ENCODE results near the gene CDKAL1.

Gene CDKAL1

GRCh38 chr6:20808924-20809323, 274.7 kb downstream of the CDKAL1 start:
- Histone ChIP-seq H3K27me3 (ENCODE audit: insufficient read depth, poor library complexity, severe bottlenecking) (no peaks in the 10 kb centered on the region), H3K4me3 (replicated peaks; ENCODE audit: insufficient read depth, low read length) (no peak overlapping the region), H3K27ac (replicated peaks) (no peak overlapping the region)
- TF ChIP-seq CTCF (IDR thresholded peaks at IDR 0.05; ENCODE audit: insufficient read depth, low read length) (no peak), SPI1 (IDR thresholded peaks at IDR 0.05; ENCODE audit: borderline replicate concordance, low read depth) (no peak), POLR2AphosphoS5 (IDR thresholded peaks at IDR 0.05; ENCODE audit: low read depth) (no peak), REST (IDR thresholded peaks at IDR 0.05; ENCODE audit: insufficient replicate concordance, low read depth) (no peak), GABPA (IDR thresholded peaks at IDR 0.05; ENCODE audit: low read depth) (no peak)
- no peak for DNase-seq (ENCODE audit: low read depth in 1 of 2, low spot score in 1 of 2)

- H3K27me3 ChIP-seq (ENCODE audit: insufficient read depth, poor library complexity, severe bottlenecking), result no peaks in the 10 kb centered on the region
- H3K27ac ChIP-seq (replicated peaks), result no peak overlapping the region
- TF ChIP-seq POLR2AphosphoS5 (IDR thresholded peaks at IDR 0.05; ENCODE audit: low read depth) (no peak), REST (IDR thresholded peaks at IDR 0.05; ENCODE audit: insufficient replicate concordance, low read depth) (no peak), SPI1 (IDR thresholded peaks at IDR 0.05; ENCODE audit: borderline replicate concordance, low read depth) (no peak), CTCF (IDR thresholded peaks at IDR 0.05; ENCODE audit: insufficient read depth, low read length) (no peak), GABPA (IDR thresholded peaks at IDR 0.05; ENCODE audit: low read depth) (no peak)
- DNase-seq (ENCODE audit: low read depth in 1 of 2, low spot score in 1 of 2), result no peak
- H3K4me3 ChIP-seq (replicated peaks; ENCODE audit: insufficient read depth, low read length), result no peak overlapping the region
Measured at GRCh38 chr6:20810727-20811108, 276.5 kb downstream of the CDKAL1 start.

- Histone ChIP-seq H3K27ac (replicated peaks) (no peak overlapping the region), H3K4me3 (replicated peaks; ENCODE audit: insufficient read depth, low read length) (no peak overlapping the region), H3K27me3 (ENCODE audit: insufficient read depth, poor library complexity, severe bottlenecking) (no peaks in the 10 kb centered on the region)
- no peak for DNase-seq (ENCODE audit: low read depth in 1 of 2, low spot score in 1 of 2)
- no peak for TF ChIP-seq POLR2AphosphoS5 (IDR thresholded peaks at IDR 0.05; ENCODE audit: low read depth)
Measured at GRCh38 chr6:20811109-20811761, 277.0 kb downstream of the CDKAL1 start.

GRCh38 chr6:20812776-20813175, 278.5 kb downstream of the CDKAL1 start:
- no peak for DNase-seq (ENCODE audit: low read depth in 1 of 2, low spot score in 1 of 2)
- no peak for TF ChIP-seq REST (IDR thresholded peaks at IDR 0.05; ENCODE audit: insufficient replicate concordance, low read depth)
- no peak for TF ChIP-seq SPI1 (IDR thresholded peaks at IDR 0.05; ENCODE audit: borderline replicate concordance, low read depth)
- TF ChIP-seq POLR2AphosphoS5 (IDR thresholded peaks at IDR 0.05; ENCODE audit: low read depth), result no peak
- no peak for TF ChIP-seq CTCF (IDR thresholded peaks at IDR 0.05; ENCODE audit: insufficient read depth, low read length)
- no peak for TF ChIP-seq GABPA (IDR thresholded peaks at IDR 0.05; ENCODE audit: low read depth)
- H3K27ac ChIP-seq (replicated peaks), result no peak overlapping the region
- H3K4me3 ChIP-seq (replicated peaks; ENCODE audit: insufficient read depth, low read length), result no peak overlapping the region
- H3K27me3 ChIP-seq (ENCODE audit: insufficient read depth, poor library complexity, severe bottlenecking), result no peaks in the 10 kb centered on the region
